HFF-Myc (cell line): ENCODE results near the gene TBC1D10B.
"Not testable (repeated sequence)": the region's sequence is repeated elsewhere in the genome, so short reads cannot be mapped to it uniquely, and the experiment has no call there.

Source experiments
- DNase-seq: peaks from one replicate; pipeline ENCODE4 v3.0.0-alpha.2; 2011; ENCODE audit warnings: low read depth; ENCODE audit errors: extremely low read depth
- H3K4me3 ChIP-seq: replicated peaks from 2 replicates; pipeline ENCODE4 v1.5.1; 2011; ENCODE audit warnings: low read depth, mild to moderate bottlenecking, control low read depth, low read length
- TF ChIP-seq, protein P1 (sequence below): IDR thresholded peaks from 2 replicates; pipeline ENCODE4 v1.5.1; 2012; ENCODE audit warnings: mild to moderate bottlenecking, low read depth, low read length, control low read depth; ENCODE audit errors: missing control alignments

Gene TBC1D10B

GRCh38 chr16:30335598-30336474 lies 34.5 kb downstream of the TBC1D10B start:
- TF ChIP-seq, protein P1, sequence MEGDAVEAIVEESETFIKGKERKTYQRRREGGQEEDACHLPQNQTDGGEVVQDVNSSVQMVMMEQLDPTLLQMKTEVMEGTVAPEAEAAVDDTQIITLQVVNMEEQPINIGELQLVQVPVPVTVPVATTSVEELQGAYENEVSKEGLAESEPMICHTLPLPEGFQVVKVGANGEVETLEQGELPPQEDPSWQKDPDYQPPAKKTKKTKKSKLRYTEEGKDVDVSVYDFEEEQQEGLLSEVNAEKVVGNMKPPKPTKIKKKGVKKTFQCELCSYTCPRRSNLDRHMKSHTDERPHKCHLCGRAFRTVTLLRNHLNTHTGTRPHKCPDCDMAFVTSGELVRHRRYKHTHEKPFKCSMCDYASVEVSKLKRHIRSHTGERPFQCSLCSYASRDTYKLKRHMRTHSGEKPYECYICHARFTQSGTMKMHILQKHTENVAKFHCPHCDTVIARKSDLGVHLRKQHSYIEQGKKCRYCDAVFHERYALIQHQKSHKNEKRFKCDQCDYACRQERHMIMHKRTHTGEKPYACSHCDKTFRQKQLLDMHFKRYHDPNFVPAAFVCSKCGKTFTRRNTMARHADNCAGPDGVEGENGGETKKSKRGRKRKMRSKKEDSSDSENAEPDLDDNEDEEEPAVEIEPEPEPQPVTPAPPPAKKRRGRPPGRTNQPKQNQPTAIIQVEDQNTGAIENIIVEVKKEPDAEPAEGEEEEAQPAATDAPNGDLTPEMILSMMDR, result no peak
- DNase-seq, result no peak
- H3K4me3 ChIP-seq, result peak overlapping the region; percentile 61

DNA sequence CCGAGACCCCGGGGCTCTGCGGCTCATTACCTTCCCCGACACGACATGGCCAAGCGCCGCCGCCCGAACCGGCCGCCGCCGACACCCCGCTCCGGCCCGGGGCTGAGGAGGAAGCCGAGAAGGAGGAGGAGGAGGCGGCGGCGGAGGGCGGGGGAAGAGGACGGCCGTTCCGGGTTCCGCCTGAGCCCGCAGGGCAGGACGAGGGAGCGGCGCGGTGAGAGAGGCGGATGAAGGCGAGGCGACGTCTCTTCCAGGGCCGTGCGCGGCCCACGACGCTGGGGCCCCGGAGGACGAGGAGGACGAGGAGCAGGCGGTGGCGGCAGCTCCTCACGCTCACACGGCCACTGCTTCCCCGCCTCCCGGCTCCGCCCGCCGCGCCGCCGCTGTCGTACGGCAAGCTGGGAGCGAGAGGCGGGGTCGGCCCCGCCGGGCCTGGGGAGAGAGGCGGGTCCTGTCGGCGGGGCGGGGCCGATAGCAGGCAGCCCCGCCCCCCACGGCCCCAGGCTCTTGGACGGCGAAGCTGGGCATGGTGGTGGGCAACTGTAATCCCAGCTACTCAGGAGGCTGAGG lies 35.2 kb downstream of the TBC1D10B start:
- DNase-seq, result not testable (repeated sequence)
- peak overlapping the region; percentile 61 for H3K4me3 ChIP-seq

GRCh38 chr16:30334473-30334989 lies 35.8 kb downstream of the TBC1D10B start:
- H3K4me3 ChIP-seq, result peak overlapping the region; percentile 61
- not testable (repeated sequence) for DNase-seq

- DNase-seq, H3K4me3 ChIP-seq: not testable (repeated sequence)
Observed at GRCh38 chr16:30324220-30324619, 46.1 kb downstream of the TBC1D10B start.

GRCh38 chr16:30318647-30319046 lies 51.6 kb downstream of the TBC1D10B start:
- not testable (repeated sequence) for H3K4me3 ChIP-seq, DNase-seq

DNA sequence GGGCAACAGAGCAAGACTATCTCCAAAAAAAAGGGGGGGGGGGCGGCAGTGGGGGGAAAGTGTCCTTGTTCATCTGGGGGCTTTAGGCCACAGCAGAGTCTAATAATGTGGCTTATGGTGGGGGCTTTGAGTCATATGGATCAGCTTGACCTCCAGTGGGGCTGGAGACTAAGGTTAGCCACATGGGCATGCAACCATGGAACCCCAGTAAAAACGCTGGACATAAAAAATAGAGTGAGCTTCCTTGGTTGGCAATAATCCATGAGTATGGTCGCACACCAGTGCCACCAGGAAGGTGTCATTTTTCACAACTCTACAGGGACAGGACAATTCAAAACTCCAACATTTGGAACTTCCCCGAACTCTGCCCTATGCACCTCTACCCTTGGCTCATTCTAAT lies 59.4 kb downstream of the TBC1D10B start:
- H3K4me3 ChIP-seq, result not testable (repeated sequence)

GRCh38 chr16:30309255-30309654 lies 61.0 kb downstream of the TBC1D10B start:
- not testable (repeated sequence) for DNase-seq, H3K4me3 ChIP-seq

More for the DNA sequence above, 59.4 kb downstream of the TBC1D10B start:
- not testable (repeated sequence) for DNase-seq
